Measurements from ENCODE around the gene PECR.
"Not testable (repeated sequence)": the region's sequence is repeated elsewhere in the genome, so short reads cannot be mapped to it uniquely, and the experiment has no call there.

PECR gene

GRCh38 chr2:216001216-216002100 lies 80.2 kb downstream of the PECR start:
- no peak for TF ChIP-seq CTCF (IDR thresholded peaks at IDR 0.05; ENCODE audit: low read depth, low read length)
- DNase-seq (ENCODE audit: extremely low read depth, low read depth) = no peak

- DNase-seq (ENCODE audit: extremely low read depth, low read depth) = no peak
- TF ChIP-seq CTCF (IDR thresholded peaks at IDR 0.05; ENCODE audit: low read depth, low read length) = no peak
These were observed 83.0 kb downstream of the PECR start for GRCh38 chr2:215998636-215999035.

DNA sequence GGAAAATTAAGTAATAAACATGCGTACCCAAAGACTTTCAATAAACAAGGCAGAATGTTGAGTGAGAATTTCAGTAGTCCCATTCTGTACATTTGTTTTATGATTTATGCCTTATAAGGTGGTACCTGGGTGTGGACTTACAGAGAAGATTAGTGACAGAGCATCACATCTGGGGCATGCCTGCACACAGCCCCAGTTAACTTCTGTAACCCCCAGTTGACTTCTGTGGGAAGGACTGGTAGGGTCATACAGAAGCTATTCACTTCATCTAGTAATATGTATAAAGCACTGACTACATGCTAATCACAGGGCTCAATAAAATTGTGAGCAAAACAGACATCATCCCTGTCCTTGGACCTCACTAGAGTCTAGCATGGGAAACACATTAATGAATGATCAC lies 84.4 kb downstream of the PECR start:
- no peak for TF ChIP-seq CTCF (IDR thresholded peaks at IDR 0.05; ENCODE audit: low read depth, low read length)
- no peak for DNase-seq (ENCODE audit: extremely low read depth, low read depth)

- TF ChIP-seq CTCF (IDR thresholded peaks at IDR 0.05; ENCODE audit: low read depth, low read length) = no peak
- DNase-seq (ENCODE audit: extremely low read depth, low read depth) = no peak
These were observed 86.7 kb downstream of the PECR start for GRCh38 chr2:215994911-215995310.

DNA sequence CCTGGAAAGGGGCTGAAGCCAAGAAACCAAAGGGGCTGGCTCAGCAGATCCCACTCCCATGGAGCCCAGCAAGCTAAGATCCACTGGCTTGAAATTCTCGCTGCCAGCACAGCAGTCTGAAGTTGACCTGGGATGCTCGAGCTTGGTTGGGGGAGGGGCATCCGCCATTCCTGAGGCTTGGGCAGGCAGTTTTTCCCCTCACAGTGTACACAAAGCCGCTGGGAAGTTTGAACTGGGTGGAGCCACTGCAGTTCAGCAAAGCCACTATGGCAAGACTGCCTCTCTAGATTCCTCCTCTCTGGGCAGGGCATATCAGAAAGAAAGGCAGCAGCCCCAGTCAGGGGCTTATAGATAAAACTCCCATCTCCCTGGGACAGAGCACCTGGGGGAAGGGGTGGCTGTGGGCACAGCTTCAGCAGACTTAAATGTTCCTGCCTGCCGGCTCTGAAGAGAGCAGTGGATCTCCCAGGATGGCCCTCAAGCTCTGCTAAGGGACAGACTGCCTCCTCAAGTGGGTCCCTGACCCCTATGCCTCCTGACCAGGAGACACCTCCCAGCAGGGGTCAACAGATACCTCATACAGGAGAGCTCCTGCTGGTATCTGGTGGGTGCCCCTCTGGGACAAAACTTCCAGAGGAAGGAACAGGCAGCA lies 92.9 kb downstream of the PECR start:
- DNase-seq (ENCODE audit: extremely low read depth, low read depth) = not testable (repeated sequence)

Measured in AG09319 (cell line).